Measurements from ENCODE around the gene RAB7A. TPM values are rescaled to one million over a fixed set of nuclear protein-coding genes. Genes with fewer than 3 reads are reported as not detected.

RAB7A gene
- total RNA-seq, 1 experiment from 2014 or later = 233 TPM

Other genes with a start within 250 kb of the RAB7A start
- 18.6 TPM for gene GATA2, start 233.0 kb upstream of the RAB7A start, total RNA-seq (2021; ENCODE audit: unreplicated experiment)
- gene RPN1, start 75.4 kb upstream of the RAB7A start, total RNA-seq (2021; ENCODE audit: unreplicated experiment) = 218 TPM
- 55.8 TPM for gene ACAD9, start 153.4 kb downstream of the RAB7A start, total RNA-seq (2021; ENCODE audit: unreplicated experiment)

Measured in HCT116 (cell line).